NCI-H2107 (cell line): ENCODE measurements around the gene MRPL10.
A peak's percentile ranks its signal among the peaks of the same experiment; 100 is the strongest.

Source experiments
- DNase-seq: peaks from one replicate; lab custom pipeline; 2025; lab: John Stamatoyannopoulos, UW

The MRPL10 gene

GRCh38 chr17:47857551-47858455 is 26.5 kb upstream of the MRPL10 start:
- DNase-seq: no peak

DNA sequence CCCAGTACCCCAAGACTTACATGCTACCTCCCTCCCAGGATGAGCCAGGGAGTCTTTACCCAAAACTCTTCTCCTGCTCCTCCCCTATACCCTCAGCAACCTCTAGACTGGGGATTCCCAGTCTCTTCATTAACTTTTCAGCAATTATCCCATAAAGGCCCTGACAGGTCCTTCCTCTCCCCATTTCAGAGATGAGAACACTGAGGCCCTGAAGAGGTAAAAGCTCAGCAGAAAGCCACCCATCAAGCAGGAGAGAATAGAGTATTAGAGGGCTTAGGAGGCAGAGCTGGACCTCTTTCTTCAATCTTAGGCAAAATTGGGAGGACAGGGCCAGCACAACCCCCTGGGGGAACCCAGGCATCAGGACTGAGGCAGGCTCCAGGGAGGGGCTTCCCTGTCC is 25.5 kb upstream of the MRPL10 start:
- DNase-seq: no peak

DNA sequence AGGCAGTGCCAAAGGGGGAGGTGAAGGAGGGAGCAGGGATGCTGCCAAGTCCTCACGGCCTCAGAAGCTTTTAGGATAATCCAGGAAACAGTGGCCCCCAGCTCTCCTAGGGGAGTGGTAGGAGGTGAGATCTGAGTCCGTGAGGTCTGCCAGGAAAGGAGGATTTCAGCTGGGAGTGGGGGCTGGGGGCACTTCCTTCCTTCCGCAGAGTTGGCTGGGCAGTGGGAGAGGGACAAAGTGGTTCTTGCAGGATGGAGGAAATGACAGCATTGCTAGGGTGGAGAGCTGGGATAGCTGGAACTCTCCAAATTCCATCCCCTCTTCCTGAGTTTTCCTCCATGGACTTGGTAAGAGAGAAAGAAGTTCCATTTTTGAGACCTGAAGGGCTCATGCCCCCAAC is 24.4 kb upstream of the MRPL10 start:
- DNase-seq: no peak

- no peak for DNase-seq
These were observed 22.3 kb upstream of the MRPL10 start for GRCh38 chr17:47853616-47854015.

DNA sequence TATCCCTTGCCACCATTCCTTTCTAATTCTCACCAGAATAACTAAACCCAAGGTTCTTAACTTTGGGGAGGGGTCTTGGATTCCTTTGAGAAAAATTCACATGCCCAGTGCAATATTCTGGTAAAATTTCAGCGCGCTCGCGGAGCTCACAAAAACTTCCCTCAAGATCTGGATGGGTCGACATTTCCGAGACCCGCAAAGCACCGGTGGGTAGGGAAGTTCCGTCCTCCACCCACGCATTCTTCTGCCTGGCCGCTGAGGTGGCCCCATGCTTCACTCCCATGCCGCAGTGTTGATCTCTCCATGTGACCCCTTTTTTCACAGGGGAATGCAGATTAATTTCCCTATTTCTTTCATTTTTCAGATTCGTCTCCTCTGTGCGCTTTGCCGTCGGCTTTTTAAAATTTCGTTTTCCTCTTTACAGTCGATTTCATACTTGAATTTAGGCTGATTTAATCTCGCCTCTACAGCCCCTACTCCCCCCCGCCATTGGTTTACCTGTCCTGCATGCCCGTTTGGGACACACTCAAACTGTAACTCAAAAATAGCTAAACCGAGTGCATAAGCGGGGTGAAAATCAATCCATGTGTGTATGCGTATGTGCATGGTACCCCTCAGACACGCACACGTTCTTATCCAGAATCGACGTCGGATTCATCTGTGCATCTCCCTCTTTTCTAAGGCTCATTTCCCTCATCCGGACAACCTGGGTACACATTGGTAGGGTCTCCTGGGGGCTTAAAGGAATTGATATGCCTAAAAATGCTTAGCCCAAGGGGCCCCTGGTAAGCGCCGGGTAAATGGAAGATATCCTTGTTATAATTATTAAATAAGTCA is 21.0 kb upstream of the MRPL10 start:
- DNase-seq: no peak

- no peak for DNase-seq
These were observed 20.4 kb upstream of the MRPL10 start for GRCh38 chr17:47851764-47852112.

- DNase-seq: peak; percentile 48
These were observed 19.6 kb upstream of the MRPL10 start, which contains the start of gene SP6 for GRCh38 chr17:47850692-47851573. Gene SP6 (minus strand): TSS chr17:47851163. CDS start chr17:47848429, 2,734 bp downstream.

DNA sequence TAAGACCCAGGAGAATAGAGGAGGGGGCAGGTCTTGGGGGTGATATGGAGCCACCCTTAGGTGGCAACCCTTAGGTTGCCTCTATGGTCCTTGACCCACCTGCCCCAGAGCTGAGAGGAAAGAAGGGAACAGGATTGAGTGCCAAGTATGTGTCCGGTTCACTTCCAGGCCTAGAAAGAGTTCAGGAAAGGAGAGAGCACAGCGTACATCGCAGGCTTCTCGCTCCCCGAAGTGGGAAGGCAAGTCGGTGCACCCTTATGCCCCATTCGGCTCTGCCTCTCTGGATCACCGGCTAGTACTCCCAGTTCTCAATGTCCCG is 19.0 kb upstream of the MRPL10 start:
- no peak for DNase-seq

DNA sequence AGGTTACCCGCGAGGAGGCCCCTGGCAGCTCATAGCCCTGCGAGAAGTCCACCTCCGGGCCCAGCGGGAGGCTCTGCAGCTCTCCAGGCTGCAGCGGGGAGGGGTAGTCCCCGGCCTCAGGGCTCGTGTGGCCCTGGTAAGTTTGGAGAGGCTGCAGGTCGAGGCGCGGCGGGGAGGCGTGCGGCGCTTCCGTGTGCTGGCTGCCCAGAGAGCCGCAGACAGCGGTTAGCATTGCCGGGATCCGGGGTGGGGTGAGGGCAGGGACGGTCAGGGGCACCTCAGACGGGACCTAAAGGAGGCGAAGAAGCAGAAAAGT is 16.8 kb upstream of the MRPL10 start:
- no peak for DNase-seq

GRCh38 chr17:47847341-47848197 is 16.2 kb upstream of the MRPL10 start:
- DNase-seq: no peak

DNA sequence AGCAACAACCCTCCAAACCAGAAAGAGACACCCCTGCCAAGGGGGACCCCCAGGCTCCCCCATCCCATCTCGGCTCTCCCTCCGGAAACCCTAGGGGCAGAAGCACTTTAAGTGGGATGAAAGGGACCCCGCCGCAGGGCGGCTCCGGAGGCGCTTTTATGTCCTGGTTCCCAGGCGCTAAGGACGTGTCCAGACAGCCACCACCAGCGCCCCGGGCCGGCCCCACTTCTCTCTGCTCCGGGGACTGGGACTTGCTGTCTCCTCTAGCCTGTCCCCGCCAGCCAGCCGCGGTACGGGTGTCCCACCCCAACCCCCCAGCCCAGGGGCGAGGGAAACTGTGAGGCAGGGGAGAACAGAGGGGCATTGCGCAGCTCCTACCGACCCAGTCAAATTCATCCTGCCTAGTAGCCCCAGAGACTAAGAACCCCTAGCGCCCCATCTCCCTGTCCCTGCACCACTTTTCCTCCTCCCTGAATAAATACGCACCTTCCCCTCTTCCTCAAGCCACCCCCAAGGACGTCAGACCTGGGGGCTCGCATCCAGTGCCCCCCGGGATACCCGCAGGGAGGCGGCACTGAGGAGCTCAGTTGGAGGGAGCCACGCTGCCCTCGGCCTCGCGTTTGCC is 15.5 kb upstream of the MRPL10 start:
- DNase-seq: no peak

- no peak for DNase-seq
These were observed 14.4 kb upstream of the MRPL10 start for GRCh38 chr17:47845716-47846075.

DNA sequence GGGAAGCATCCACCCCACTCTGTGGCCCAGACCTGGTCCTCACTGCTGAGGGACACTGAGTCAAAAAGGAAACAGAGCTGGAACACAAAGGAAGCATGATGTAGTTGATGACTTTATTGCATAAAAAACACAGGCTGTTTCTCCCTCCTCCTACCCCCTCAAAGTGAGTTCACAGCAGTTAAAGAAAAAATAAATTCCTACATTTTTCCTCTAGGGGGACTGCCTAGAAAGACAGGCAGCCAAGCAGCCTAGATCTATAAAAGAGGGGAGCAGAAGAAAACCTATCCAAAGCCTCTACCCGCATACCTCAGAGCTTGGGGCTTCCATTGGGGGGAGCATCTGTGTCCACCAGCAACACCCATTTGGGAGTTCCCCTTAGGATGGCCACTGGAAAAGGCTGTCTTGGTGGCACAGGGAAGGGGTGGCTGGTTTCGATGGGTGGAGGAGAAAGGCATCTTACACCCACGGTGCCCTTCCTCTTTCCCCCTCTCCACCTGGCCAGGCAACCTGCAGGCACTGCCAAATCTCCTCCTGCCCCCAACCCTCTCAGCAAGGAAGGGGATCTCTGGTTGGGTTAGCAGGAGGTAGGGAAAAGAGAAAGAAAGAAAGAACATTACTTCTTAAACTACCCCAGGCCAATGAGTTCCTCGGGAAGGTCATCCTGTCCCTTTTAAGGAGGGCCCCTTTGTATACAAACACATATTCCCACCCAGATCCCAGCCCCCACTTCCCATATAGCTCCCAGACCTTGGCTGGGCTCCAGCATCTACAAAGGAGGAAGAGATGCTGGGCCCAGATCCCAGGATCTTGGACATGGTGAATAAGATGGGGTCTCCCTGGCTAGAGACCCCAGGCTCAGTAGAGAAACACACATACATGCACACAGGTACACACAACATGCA is 13.7 kb upstream of the MRPL10 start:
- no peak for DNase-seq

DNA sequence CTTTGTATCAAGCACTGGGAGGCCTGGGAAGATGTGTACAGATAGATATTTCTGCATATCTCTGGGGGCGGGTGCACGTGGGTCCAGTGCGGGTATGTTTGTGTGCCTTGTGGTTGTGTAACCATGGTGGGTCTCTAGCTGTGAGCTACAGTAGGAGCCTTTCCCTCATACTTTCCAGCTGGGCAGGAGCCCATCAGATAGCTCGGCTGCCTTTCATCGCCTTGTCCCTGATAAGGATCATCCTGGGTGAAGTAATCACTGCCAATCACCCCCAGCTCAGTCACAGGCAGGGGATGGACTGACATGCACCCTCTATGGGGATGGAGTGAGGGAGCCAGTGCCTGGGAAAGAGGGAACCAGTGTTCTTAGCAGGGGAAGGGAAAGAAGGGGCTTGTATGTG is 12.9 kb upstream of the MRPL10 start:
- no peak for DNase-seq

- no peak for DNase-seq
These were observed 12.0 kb upstream of the MRPL10 start for GRCh38 chr17:47843391-47843730.

- no peak for DNase-seq
These were observed 10.3 kb upstream of the MRPL10 start for GRCh38 chr17:47841488-47842291.

- peak; percentile 70 for DNase-seq
These were observed 9.6 kb upstream of the MRPL10 start, which contains the start of gene SCRN2 for GRCh38 chr17:47840742-47841487. Gene SCRN2 (minus strand): TSS chr17:47841273. CDS start chr17:47840843, 430 bp downstream.

- DNase-seq: no peak
These were observed 8.8 kb upstream of the MRPL10 start for GRCh38 chr17:47840001-47840741.
